Measurements from ENCODE around the gene SLC6A17.

The SLC6A17 gene

GRCh38 chr1:110150330-110151174, at the start of gene SLC6A17:
SLC6A17 (plus strand) TSS chr1:110150494; CDS start chr1:110166930, 16,436 bp downstream.
- DNase-seq, result peak; percentile 52

- DNase-seq, result peak; percentile 35
These were observed 48.2 kb upstream of the SLC6A17 start for GRCh38 chr1:110102081-110102480.

GRCh38 chr1:110106013-110106941, 44.0 kb upstream of the SLC6A17 start:
- peak; percentile 24 for DNase-seq

GRCh38 chr1:110107867-110108469, 42.3 kb upstream of the SLC6A17 start:
- DNase-seq, result no peak

- DNase-seq, result no peak
These were observed 39.2 kb upstream of the SLC6A17 start for GRCh38 chr1:110111081-110111480.

- no peak for DNase-seq
These were observed 38.2 kb upstream of the SLC6A17 start, which contains the start of gene UBL4B for GRCh38 chr1:110112143-110112542. UBL4B (plus strand) TSS chr1:110112443; CDS start chr1:110112535, 92 bp downstream.

- DNase-seq, result no peak
These were observed 37.6 kb upstream of the SLC6A17 start for GRCh38 chr1:110112656-110113055.

GRCh38 chr1:110113551-110113950, 36.7 kb upstream of the SLC6A17 start:
- no peak for DNase-seq

- no peak for DNase-seq
These were observed 36.1 kb upstream of the SLC6A17 start for GRCh38 chr1:110114173-110114572.

- no peak for DNase-seq
These were observed 35.5 kb upstream of the SLC6A17 start for GRCh38 chr1:110114784-110115183.

GRCh38 chr1:110118636-110119396, 31.5 kb upstream of the SLC6A17 start:
- DNase-seq, result peak; percentile 51

- DNase-seq, result no peak
These were observed 30.5 kb upstream of the SLC6A17 start for GRCh38 chr1:110119843-110120242.

GRCh38 chr1:110120960-110121561, 29.2 kb upstream of the SLC6A17 start:
- DNase-seq, result no peak

GRCh38 chr1:110123224-110123623, 27.1 kb upstream of the SLC6A17 start:
- DNase-seq, result no peak

GRCh38 chr1:110125810-110126209, 24.5 kb upstream of the SLC6A17 start:
- DNase-seq, result no peak

GRCh38 chr1:110130113-110130591, 20.1 kb upstream of the SLC6A17 start:
- no peak for DNase-seq

- DNase-seq, result no peak
These were observed 19.3 kb upstream of the SLC6A17 start for GRCh38 chr1:110130989-110131388.

GRCh38 chr1:110132682-110133081, 17.6 kb upstream of the SLC6A17 start:
- no peak for DNase-seq

- DNase-seq, result no peak
These were observed 16.9 kb upstream of the SLC6A17 start for GRCh38 chr1:110133436-110133835.

- DNase-seq, result no peak
These were observed 16.2 kb upstream of the SLC6A17 start for GRCh38 chr1:110134050-110134595.

- DNase-seq, result no peak
These were observed 15.0 kb upstream of the SLC6A17 start for GRCh38 chr1:110135246-110135645.
